CD14-positive monocyte (primary cell): ENCODE data around the gene NLGN1. TPM values are rescaled to one million over a fixed set of nuclear protein-coding genes. Genes with fewer than 3 reads are reported as not detected.

Experiments used
- DNase-seq, 3 donors: peaks; one replicate each; pipeline ENCODE4 v3.0.0-alpha.2; 2011 to 2022
- H2AFZ ChIP-seq: 2 replicates; pipeline ENCODE4 v1.6.0; 2012; ENCODE audit warnings: mild to moderate bottlenecking, low read depth, low read length, inconsistent platforms; ENCODE audit not compliant: insufficient read depth, poor library complexity, severe bottlenecking
- H3K27ac ChIP-seq, 2 donors: 1 replicate in 1 of 2; 2 replicates in 1 of 2; pipeline ENCODE4 v1.5.1; 2012 to 2013; ENCODE audit warnings: low read length in 2 of 2, control low read depth in 1 of 2, inconsistent platforms in 1 of 2, low read depth in 1 of 2, mild to moderate bottlenecking in 1 of 2
- H3K27me3 ChIP-seq, 2 donors: one replicate each; pipeline versions ENCODE4 v1.6.0 to v1.6.1; 2011 to 2013; ENCODE audit warnings: low read length in 2 of 2; ENCODE audit not compliant: control insufficient read depth in 2 of 2, insufficient read depth in 2 of 2
- H3K36me3 ChIP-seq, 2 donors: replicated peaks in 1 of 2; 1 replicate in 1 of 2; 2 replicates in 1 of 2; pipeline versions ENCODE4 v1.5.1 to v1.6.1; 2012 to 2013; ENCODE audit warnings: low read length in 2 of 2, control low read depth in 1 of 2, inconsistent platforms in 1 of 2, mild to moderate bottlenecking in 1 of 2; ENCODE audit not compliant: insufficient read depth in 2 of 2, control insufficient read depth in 1 of 2
- H3K4me1 ChIP-seq, 2 donors: 1 replicate in 1 of 2; 2 replicates in 1 of 2; pipeline versions ENCODE4 v1.5.1 to v1.6.1; 2012 to 2013; ENCODE audit warnings: low read length in 2 of 2, control low read depth in 1 of 2, inconsistent platforms in 1 of 2, mild to moderate bottlenecking in 1 of 2, moderate library complexity in 1 of 2; ENCODE audit not compliant: insufficient read depth in 2 of 2, control insufficient read depth in 1 of 2
- H3K4me2 ChIP-seq: replicated peaks from 2 replicates; pipeline ENCODE3; 2012; ENCODE audit warnings: low read length, moderate library complexity, mild to moderate bottlenecking; ENCODE audit not compliant: poor library complexity, severe bottlenecking; ENCODE audit errors: extremely low read depth
- H3K4me3 ChIP-seq, 3 experiments: fragments of 200-600 bp in 1 of 3; sonication (generic) in 1 of 3; replicated peaks in 1 of 3; 1 replicate in 2 of 3; 2 replicates in 1 of 3; pipeline ENCODE4 v1.5.1; 2011 to 2013; ENCODE audit warnings: low read length in 3 of 3, mild to moderate bottlenecking in 3 of 3, control low read depth in 2 of 3, low read depth in 2 of 3, inconsistent platforms in 1 of 3, moderate library complexity in 1 of 3
- H3K79me2 ChIP-seq: 2 replicates; pipeline ENCODE4 v1.6.0; 2012; ENCODE audit warnings: mild to moderate bottlenecking, control low read depth, inconsistent platforms, low read length, moderate library complexity; ENCODE audit not compliant: insufficient read depth
- H3K9ac ChIP-seq: 2 replicates; pipeline ENCODE4 v1.6.0; 2017; ENCODE audit warnings: low read length, mild to moderate bottlenecking; ENCODE audit not compliant: insufficient read depth, poor library complexity, severe bottlenecking
- H3K9me3 ChIP-seq, 2 donors: replicated peaks in 1 of 2; 1 replicate in 1 of 2; 2 replicates in 1 of 2; pipeline versions ENCODE4 v1.5.1 to v1.6.1; 2012 to 2013; ENCODE audit warnings: low read length in 2 of 2, control low read depth in 1 of 2; ENCODE audit not compliant: control insufficient read depth in 1 of 2, insufficient read depth in 1 of 2
- H4K20me1 ChIP-seq: 2 replicates; pipeline ENCODE4 v1.6.0; 2012; ENCODE audit warnings: mild to moderate bottlenecking, low read length, control low read depth, moderate library complexity; ENCODE audit not compliant: insufficient read depth
- H3K27ac Mint-ChIP-seq, 7 donors: one replicate each; pipeline ENCODE4 v1.8.0; 2020; ENCODE audit warnings: mild to moderate bottlenecking in 7 of 7, mixed read lengths in 7 of 7, moderate library complexity in 6 of 7, inconsistent platforms in 2 of 7
- H3K27me3 Mint-ChIP-seq, 3 donors: one replicate each; pipeline ENCODE4 v1.8.0; 2021 to 2022; ENCODE audit warnings: low read depth in 3 of 3, mild to moderate bottlenecking in 3 of 3, mixed read lengths in 3 of 3, moderate library complexity in 3 of 3, inconsistent platforms in 1 of 3
- H3K36me3 Mint-ChIP-seq, 2 donors: one replicate each; pipeline ENCODE4 v1.8.0; 2020; ENCODE audit warnings: mixed read lengths in 2 of 2, inconsistent platforms in 1 of 2, mild to moderate bottlenecking in 1 of 2
- H3K4me1 Mint-ChIP-seq: one replicate; pipeline ENCODE4 v1.8.0; 2020; ENCODE audit warnings: mild to moderate bottlenecking, mixed read lengths
- H3K4me3 Mint-ChIP-seq, 2 donors: one replicate each; pipeline ENCODE4 v1.8.0; 2020; ENCODE audit warnings: mild to moderate bottlenecking in 2 of 2, mixed read lengths in 2 of 2, moderate library complexity in 1 of 2
- H3K9me3 Mint-ChIP-seq, 7 donors: one replicate each; pipeline ENCODE4 v1.8.0; 2020 to 2022; ENCODE audit warnings: mixed read lengths in 7 of 7, mild to moderate bottlenecking in 6 of 7, moderate library complexity in 6 of 7, inconsistent platforms in 2 of 7
- WGBS: methylation state at CpG from one replicate; pipeline ENCODE4 v1.1.5; 2013; ENCODE audit warnings: missing lambda C conversion rate; ENCODE audit not compliant: insufficient coverage; 5-methylcytosine and 5-hydroxymethylcytosine counted together
- intact Hi-C, 2 donors: fragments of 100-400 bp; cut with micrococcal nuclease; formaldehyde crosslinking; loops; one replicate each; pipeline versions ENCODE4 v1.15.0 to v1.15.1; 2023
- polyA plus RNA-seq, 3 donors: library from polyadenylated mRNA; depleted of rRNA in 1 of 3; unstranded in 2 of 3; stranded (reverse) in 1 of 3; fragments of 300-500 nt in 2 of 3; fragments of >200 nt in 1 of 3; fragmentation: Illumina TruSeq in 2 of 3; gene quantifications; 1 replicate in 2 of 3; 2 replicates in 1 of 3; pipeline ENCODE4 v1.2.3, GENCODE V29; 2012 to 2021
- TF ChIP-seq, protein P1 (sequence below): fragments of 200-600 bp; IDR thresholded peaks from one replicate; pipeline ENCODE4 v1.8.0; 2022; ENCODE audit warnings: antibody characterized with exemption, mild to moderate bottlenecking

NLGN1 gene
- polyA plus RNA-seq, 3 donors = not detected

DNA sequence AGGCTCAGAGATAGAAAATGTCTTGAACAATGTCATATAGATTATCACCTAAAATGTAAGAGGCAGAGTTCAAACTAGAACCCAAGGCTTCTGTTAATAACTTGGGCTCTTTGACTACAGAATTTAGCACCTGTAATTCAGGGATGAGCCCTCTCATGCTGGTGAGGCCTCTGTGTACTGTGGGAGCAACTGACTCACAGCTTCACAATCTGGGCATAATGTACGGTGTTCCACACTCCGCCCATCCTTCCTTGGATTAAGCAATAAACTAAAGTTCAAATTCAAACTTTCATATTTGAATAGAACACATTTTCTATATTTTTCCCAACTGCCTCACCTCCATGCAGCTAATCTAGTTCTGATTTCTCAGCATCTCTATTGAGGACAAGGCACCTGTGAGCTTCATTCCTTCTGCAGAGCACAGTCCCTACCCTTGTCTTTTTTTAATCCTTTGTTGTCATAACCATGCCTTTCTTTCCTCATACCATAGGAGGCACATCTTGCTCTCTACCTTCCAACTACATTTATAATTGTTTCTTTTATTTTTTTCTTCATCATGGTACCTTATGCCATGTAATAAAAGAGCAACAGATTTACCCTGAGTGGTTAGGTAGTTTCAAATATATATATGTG is 392.1 kb downstream of the NLGN1 start:
- WGBS = 76% methylated on average over 2 of the region's 2 CpGs

DNA sequence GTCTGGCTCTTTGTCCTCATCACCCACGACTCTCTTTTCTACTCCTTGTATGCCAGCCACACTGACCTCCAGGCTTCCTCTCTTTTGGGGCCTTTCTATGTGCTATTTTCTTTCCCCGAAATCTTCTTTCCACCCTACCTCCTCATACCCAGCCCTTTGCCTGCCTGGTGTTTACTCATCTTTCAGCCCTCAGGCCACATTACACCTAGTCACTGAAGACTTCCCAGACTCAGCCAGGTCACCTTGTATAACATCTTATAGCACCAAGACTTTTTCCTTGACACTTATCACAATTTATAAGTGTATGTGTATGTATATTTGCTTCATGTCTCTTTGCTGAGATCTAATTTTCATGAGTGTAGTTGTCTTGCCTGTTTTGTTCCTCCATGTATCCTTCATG is 396.4 kb downstream of the NLGN1 start:
- TF ChIP-seq, protein P1, sequence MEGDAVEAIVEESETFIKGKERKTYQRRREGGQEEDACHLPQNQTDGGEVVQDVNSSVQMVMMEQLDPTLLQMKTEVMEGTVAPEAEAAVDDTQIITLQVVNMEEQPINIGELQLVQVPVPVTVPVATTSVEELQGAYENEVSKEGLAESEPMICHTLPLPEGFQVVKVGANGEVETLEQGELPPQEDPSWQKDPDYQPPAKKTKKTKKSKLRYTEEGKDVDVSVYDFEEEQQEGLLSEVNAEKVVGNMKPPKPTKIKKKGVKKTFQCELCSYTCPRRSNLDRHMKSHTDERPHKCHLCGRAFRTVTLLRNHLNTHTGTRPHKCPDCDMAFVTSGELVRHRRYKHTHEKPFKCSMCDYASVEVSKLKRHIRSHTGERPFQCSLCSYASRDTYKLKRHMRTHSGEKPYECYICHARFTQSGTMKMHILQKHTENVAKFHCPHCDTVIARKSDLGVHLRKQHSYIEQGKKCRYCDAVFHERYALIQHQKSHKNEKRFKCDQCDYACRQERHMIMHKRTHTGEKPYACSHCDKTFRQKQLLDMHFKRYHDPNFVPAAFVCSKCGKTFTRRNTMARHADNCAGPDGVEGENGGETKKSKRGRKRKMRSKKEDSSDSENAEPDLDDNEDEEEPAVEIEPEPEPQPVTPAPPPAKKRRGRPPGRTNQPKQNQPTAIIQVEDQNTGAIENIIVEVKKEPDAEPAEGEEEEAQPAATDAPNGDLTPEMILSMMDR = no peak
- Histone ChIP-seq H3K4me3 (no peak overlapping the region), H3K9ac (no peak overlapping the region), H3K27ac (no peak overlapping the region), H3K79me2 (no peaks in the 10 kb centered on the region), H4K20me1 (no peaks in the 10 kb centered on the region), H3K9me3 (no peaks in the 10 kb centered on the region), H2AFZ (no peak overlapping the region), H3K36me3 (no peaks in the 10 kb centered on the region), H3K27me3 (no peaks in the 10 kb centered on the region), H3K4me1 (no peaks in the 10 kb centered on the region), H3K4me2 (no peak overlapping the region)
- no peaks in the 10 kb centered on the region for H3K36me3 Mint-ChIP-seq
- H3K4me1 Mint-ChIP-seq = no peaks in the 10 kb centered on the region
- WGBS = 100% methylated on average over 2 of the region's 2 CpGs
- peaks cover 0 to 3% (median 0%) of the 10 kb centered on the region in 7 donors for H3K9me3 Mint-ChIP-seq
- peaks cover 0 to 3% (median 0%) of the 10 kb centered on the region in 3 donors for H3K27me3 Mint-ChIP-seq
- no peak overlapping the region for H3K4me3 Mint-ChIP-seq
- no peak overlapping the region for H3K27ac Mint-ChIP-seq
- no peak for DNase-seq
- intact Hi-C loops = no loop called here

More for the DNA sequence above, 392.1 kb downstream of the NLGN1 start:
- Mint-ChIP-seq H3K27me3 (peaks cover 0 to 3% (median 0%) of the 10 kb centered on the region in 3 donors), H3K4me3 (no peak overlapping the region), H3K36me3 (no peaks in the 10 kb centered on the region), H3K4me1 (no peaks in the 10 kb centered on the region), H3K9me3 (peaks cover 0 to 3% (median 1%) of the 10 kb centered on the region in 7 donors), H3K27ac (no peak overlapping the region)
- Histone ChIP-seq H3K36me3 (no peaks in the 10 kb centered on the region), H3K27me3 (no peaks in the 10 kb centered on the region), H3K4me3 (no peak overlapping the region), H3K9me3 (no peaks in the 10 kb centered on the region), H3K9ac (no peak overlapping the region), H3K4me2 (no peak overlapping the region), H3K4me1 (no peaks in the 10 kb centered on the region), H3K79me2 (no peaks in the 10 kb centered on the region), H2AFZ (no peak overlapping the region), H4K20me1 (no peaks in the 10 kb centered on the region), H3K27ac (no peak overlapping the region)
- no peak for DNase-seq
- intact Hi-C loops = no loop called here
- TF ChIP-seq, protein P1 = no peak
